ENCODE data around the gene GINS2. TPM values are rescaled to one million over a fixed set of nuclear protein-coding genes. Genes with fewer than 3 reads are reported as not detected.

The GINS2 gene
- polyA plus RNA-seq, 1 of the 3 experiments (the other 2 are of a cell fraction): 9.0 TPM

DNA sequence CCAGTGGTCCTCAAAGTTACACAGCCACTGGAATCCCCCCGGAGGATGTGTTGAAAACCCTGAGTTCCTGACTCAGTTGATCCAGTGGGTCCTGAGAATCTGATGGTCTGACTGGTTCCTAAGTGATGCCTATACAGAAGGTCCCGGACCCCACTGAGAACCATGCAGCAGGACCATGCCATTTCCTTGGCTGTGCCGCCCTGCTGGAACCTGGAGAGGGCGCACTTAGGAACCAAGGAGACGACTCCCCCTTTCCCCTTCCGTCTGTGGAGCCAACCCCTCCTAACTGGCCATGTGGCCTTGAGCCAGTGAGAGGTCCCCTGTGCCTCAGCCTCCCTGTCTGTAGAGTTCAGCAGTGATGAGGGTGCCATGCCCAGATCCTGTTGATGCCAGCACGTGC is 40.1 kb upstream of the GINS2 start:
- TF ChIP-seq POLR2AphosphoS5 (IDR thresholded peaks at IDR 0.05; ENCODE audit: low read depth, low read length): no peak
- no peak for TF ChIP-seq RAD21 (IDR thresholded peaks at IDR 0.05; ENCODE audit: low read length)
- TF ChIP-seq GATA2 (CRISPR knock-in tag; IDR thresholded peaks at IDR 0.05): no peak
- TF ChIP-seq MXI1 (IDR thresholded peaks at IDR 0.05; ENCODE audit: low read depth, low read length): no peak
- TF ChIP-seq CHD2 (IDR thresholded peaks at IDR 0.05; ENCODE audit: low read length, partially characterized antibody): no peak
- TF ChIP-seq, protein P1, sequence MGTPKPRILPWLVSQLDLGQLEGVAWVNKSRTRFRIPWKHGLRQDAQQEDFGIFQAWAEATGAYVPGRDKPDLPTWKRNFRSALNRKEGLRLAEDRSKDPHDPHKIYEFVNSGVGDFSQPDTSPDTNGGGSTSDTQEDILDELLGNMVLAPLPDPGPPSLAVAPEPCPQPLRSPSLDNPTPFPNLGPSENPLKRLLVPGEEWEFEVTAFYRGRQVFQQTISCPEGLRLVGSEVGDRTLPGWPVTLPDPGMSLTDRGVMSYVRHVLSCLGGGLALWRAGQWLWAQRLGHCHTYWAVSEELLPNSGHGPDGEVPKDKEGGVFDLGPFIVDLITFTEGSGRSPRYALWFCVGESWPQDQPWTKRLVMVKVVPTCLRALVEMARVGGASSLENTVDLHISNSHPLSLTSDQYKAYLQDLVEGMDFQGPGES (IDR thresholded peaks at IDR 0.05; ENCODE audit: low read depth, low read length): no peak
- TF ChIP-seq, protein P2, sequence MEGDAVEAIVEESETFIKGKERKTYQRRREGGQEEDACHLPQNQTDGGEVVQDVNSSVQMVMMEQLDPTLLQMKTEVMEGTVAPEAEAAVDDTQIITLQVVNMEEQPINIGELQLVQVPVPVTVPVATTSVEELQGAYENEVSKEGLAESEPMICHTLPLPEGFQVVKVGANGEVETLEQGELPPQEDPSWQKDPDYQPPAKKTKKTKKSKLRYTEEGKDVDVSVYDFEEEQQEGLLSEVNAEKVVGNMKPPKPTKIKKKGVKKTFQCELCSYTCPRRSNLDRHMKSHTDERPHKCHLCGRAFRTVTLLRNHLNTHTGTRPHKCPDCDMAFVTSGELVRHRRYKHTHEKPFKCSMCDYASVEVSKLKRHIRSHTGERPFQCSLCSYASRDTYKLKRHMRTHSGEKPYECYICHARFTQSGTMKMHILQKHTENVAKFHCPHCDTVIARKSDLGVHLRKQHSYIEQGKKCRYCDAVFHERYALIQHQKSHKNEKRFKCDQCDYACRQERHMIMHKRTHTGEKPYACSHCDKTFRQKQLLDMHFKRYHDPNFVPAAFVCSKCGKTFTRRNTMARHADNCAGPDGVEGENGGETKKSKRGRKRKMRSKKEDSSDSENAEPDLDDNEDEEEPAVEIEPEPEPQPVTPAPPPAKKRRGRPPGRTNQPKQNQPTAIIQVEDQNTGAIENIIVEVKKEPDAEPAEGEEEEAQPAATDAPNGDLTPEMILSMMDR (IDR thresholded peaks at IDR 0.05): peak; percentile 41; the same call in 1 of the 2 replicates
- Histone ChIP-seq H3K36me3 (replicated peaks in 1 of 2; ENCODE audit: control insufficient read depth in 1 of 2, insufficient read depth in 2 of 2, low read length in 1 of 2) (no peaks in the 10 kb centered on the region), H2AFZ (ENCODE audit: low read depth) (no peak overlapping the region), H3K9ac (no peak overlapping the region), H3K9me3 (no peaks in the 10 kb centered on the region), H3F3A (replicated peaks; ENCODE audit: insufficient read depth) (no peaks in the 10 kb centered on the region), H3K27me3 (ENCODE audit: insufficient read depth) (no peaks in the 10 kb centered on the region), H3K9me2 (no peaks in the 10 kb centered on the region), H3K27ac (ENCODE audit: low read depth in 2 of 2, low read length in 1 of 2) (no peak overlapping the region), H3K4me2 (no peak overlapping the region), H3K79me2 (ENCODE audit: insufficient read depth) (peaks cover 14% of the 10 kb centered on the region; the same call in 1 of the 2 replicates), H4K20me1 (ENCODE audit: insufficient read depth) (no peaks in the 10 kb centered on the region), H3K4me1 (ENCODE audit: control insufficient read depth in 1 of 2, insufficient read depth in 2 of 2, low read depth in 1 of 2, low read length in 1 of 2) (peaks cover 0 to 6% of the 10 kb centered on the region in 2 experiments; a peak in 1 of 4 replicates), H3K4me3 (ENCODE audit: low read depth in 2 of 2, low read length in 1 of 2) (no peak overlapping the region)
- WGBS (ENCODE audit: low lambda C conversion rate): 100% methylated on average over 2 of the region's 7 CpGs
- no peak for DNase-seq
- CTCF ChIA-PET: interaction anchor here (2.8 kb wide), 1 partner anchor 12 kb away, joined by 9 read pairs; no protein-coding TSS in a partner anchor
- POLR2A ChIA-PET: no interaction called here

DNA sequence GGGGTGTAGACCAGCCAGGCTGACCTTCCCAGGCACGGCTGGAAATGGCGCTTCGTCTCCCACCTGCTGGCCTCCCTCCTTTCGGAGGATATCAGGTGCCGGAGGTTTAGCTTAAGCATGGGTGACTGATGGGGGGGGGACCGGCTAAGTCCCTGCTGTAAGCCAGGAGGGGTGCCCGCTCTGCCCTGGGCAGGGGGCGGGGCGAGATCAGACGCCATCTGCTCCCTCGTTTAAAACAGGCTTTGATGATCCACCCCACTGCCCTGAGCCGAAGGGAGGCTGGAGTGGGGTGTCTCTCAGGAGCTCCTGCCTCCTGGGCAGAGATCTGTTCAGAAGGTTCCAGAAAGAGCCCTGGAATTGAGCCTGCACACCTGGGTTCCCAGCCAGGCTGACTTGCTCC is 36.2 kb upstream of the GINS2 start:
- CTCF ChIA-PET: interaction anchor here (0.5 to 1.2 kb wide), 2 partner anchors 22 to 66 kb away, joined by 3 read pairs; no protein-coding TSS in a partner anchor
- no peak overlapping the region for H3K27ac ChIP-seq (ENCODE audit: low read depth in 2 of 2, low read length in 1 of 2)
- H3K36me3 ChIP-seq (replicated peaks in 1 of 2; ENCODE audit: control insufficient read depth in 1 of 2, insufficient read depth in 2 of 2, low read length in 1 of 2): no peaks in the 10 kb centered on the region
- H3K27me3 ChIP-seq (ENCODE audit: insufficient read depth): no peaks in the 10 kb centered on the region
- no peak overlapping the region for H2AFZ ChIP-seq (ENCODE audit: low read depth)
- H3K9me3 ChIP-seq: no peaks in the 10 kb centered on the region
- H3F3A ChIP-seq (replicated peaks; ENCODE audit: insufficient read depth): peaks cover 10% of the 10 kb centered on the region
- peaks cover 14% of the 10 kb centered on the region; the same call in 1 of the 2 replicates for H3K79me2 ChIP-seq (ENCODE audit: insufficient read depth)
- peaks cover 5% of the 10 kb centered on the region; the same call in 1 of the 2 replicates for H4K20me1 ChIP-seq (ENCODE audit: insufficient read depth)
- no peak for DNase-seq
- 94% methylated on average over 5 of the region's 12 CpGs for WGBS (ENCODE audit: low lambda C conversion rate)
- no peak overlapping the region for H3K4me3 ChIP-seq (ENCODE audit: low read depth in 2 of 2, low read length in 1 of 2)
- POLR2A ChIA-PET: no interaction called here
- peaks cover 0 to 10% of the 10 kb centered on the region in 2 experiments; a peak in 1 of 4 replicates for H3K4me1 ChIP-seq (ENCODE audit: control insufficient read depth in 1 of 2, insufficient read depth in 2 of 2, low read depth in 1 of 2, low read length in 1 of 2)
- no peak overlapping the region for H3K9ac ChIP-seq
- no peak overlapping the region for H3K4me2 ChIP-seq
- no peaks in the 10 kb centered on the region for H3K9me2 ChIP-seq
- TF ChIP-seq TEAD4 (IDR thresholded peaks at IDR 0.05; ENCODE audit: borderline replicate concordance, insufficient read depth) (no peak), EP300 (IDR thresholded peaks at IDR 0.05; ENCODE audit: borderline replicate concordance in 1 of 2, low read depth in 1 of 2, low read length in 1 of 2) (no peak), TCF12 (IDR thresholded peaks at IDR 0.05) (no peak), RXRA (IDR thresholded peaks at IDR 0.05; ENCODE audit: borderline replicate concordance, low read depth) (no peak), NRF1 (IDR thresholded peaks at IDR 0.05; ENCODE audit: low read depth, low read length) (no peak), MXI1 (IDR thresholded peaks at IDR 0.05; ENCODE audit: low read depth, low read length) (no peak), CHD2 (IDR thresholded peaks at IDR 0.05; ENCODE audit: low read length, partially characterized antibody) (no peak), RAD21 (IDR thresholded peaks at IDR 0.05; ENCODE audit: low read length) (no peak)
- TF ChIP-seq, protein P3, sequence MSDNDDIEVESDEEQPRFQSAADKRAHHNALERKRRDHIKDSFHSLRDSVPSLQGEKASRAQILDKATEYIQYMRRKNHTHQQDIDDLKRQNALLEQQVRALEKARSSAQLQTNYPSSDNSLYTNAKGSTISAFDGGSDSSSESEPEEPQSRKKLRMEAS (IDR thresholded peaks at IDR 0.05; ENCODE audit: low read depth): no peak
